GM18505 (cell line): ENCODE results near the gene GHITM.
"Not testable (repeated sequence)": the region's sequence is repeated elsewhere in the genome, so short reads cannot be mapped to it uniquely, and the experiment has no call there.

Source experiments
- ATAC-seq: cut with Tn5 transposase; IDR thresholded peaks from one replicate; pipeline ENCODE4 v1.9.1; 2021; ENCODE audit not compliant: unreplicated experiment
- POLR2A ChIP-seq: IDR thresholded peaks from 4 replicates; pipeline ENCODE4 v1.6.1; 2011; ENCODE audit warnings: borderline replicate concordance; ENCODE audit not compliant: insufficient read depth, insufficient read length; ENCODE audit errors: extremely low read depth

The GHITM gene

GRCh38 chr10:84159076-84159685, 19.9 kb downstream of the GHITM start:
- no peak for ATAC-seq
- no peak for TF ChIP-seq POLR2A

DNA sequence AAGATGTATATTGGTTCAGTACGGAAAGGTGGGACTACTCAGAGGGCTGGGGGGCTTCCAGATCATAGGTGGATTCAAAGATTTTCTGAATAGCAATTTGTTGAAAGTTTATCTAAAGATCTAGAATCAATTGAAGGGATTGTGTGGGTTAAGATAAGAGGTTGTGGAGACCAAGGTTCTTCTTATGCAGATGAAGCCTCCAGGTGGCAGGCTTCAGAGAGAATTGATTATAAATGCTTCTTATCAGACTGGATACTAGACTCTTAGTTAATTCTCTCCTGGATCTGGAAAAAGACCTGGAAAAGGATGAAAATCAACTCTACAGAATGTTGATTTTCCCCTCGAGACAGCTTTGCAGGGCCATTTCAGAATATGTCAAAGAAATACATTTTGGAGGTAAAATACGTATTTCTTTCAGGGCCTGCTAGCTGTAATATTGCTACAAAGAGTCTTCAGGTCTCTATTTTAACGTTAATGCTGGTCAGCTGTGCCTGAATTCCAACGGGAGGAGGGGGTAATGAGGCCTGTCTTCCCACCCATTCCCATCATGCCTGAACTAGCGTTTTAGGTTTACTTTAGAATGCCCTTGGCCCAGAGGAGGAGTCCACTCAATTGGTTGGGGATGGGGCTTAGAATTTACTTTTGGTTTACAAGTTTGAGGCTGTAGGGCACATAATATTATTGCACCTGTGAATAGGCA, 21.5 kb downstream of the GHITM start:
- ATAC-seq = no peak
- no peak for TF ChIP-seq POLR2A

GRCh38 chr10:84163996-84164395, 24.7 kb downstream of the GHITM start:
- TF ChIP-seq POLR2A = no peak
- no peak for ATAC-seq

DNA sequence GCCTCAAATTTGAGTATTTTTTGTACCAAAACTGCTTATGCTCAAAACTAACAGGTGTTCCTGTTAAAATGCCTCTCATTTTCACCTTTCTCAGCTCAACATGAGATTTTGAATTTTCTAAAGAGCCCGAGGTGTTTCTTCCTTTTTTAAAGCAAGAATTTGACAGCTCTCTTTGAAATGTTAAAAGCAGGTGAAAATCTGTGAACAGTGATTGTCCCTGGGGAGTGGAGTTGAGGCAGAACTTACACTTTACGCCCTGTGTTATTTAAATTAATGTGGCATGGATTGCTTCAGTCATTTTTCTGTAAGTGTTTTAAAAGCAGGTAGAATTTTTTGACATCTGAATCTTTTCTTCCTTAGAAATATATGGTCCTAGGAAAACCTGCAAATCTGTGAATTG, 25.1 kb downstream of the GHITM start:
- ATAC-seq = no peak
- TF ChIP-seq POLR2A = no peak

- no peak for TF ChIP-seq POLR2A
Measured at GRCh38 chr10:84166620-84167288, 27.4 kb downstream of the GHITM start.

DNA sequence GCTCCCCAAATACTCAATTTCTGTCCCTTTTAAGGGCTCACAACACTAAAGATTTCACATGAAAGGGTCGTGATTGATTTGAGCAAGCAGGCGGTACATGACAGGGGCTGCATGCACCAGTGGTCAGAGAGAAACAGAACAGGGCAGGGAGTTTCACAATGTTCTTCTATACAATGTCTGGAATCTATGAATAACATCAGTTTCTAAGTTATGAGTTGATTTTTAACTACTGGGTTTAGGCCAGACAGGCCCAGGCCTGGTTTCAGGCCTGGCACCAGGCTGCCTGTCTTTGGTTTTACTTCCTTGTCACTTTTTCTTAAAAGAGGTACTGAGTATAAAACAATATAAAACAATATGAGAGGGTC, 28.0 kb downstream of the GHITM start:
- ATAC-seq = not testable (repeated sequence)

More at GRCh38 chr10:84166620-84167288, 27.4 kb downstream of the GHITM start:
- no peak for ATAC-seq

DNA sequence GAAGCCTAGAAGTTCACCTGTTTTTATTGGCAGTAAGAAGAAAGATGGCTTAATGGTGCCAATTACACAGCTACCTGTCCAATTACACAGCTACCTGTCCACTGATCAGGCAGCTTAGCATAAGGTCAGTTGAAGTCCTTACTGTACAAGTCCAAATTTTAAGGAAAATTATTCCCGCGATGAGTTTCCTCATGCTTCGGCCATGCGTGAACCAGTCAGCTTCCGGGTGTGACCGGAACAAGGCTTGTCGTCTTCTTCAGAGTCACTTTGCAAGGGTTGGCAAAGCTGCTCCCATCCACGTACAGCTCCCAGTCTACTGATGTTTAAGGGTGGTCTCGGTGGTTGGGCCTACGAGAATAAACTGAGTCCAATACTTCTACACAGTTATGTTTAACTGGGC, 29.1 kb downstream of the GHITM start:
- ATAC-seq = not testable (repeated sequence)

DNA sequence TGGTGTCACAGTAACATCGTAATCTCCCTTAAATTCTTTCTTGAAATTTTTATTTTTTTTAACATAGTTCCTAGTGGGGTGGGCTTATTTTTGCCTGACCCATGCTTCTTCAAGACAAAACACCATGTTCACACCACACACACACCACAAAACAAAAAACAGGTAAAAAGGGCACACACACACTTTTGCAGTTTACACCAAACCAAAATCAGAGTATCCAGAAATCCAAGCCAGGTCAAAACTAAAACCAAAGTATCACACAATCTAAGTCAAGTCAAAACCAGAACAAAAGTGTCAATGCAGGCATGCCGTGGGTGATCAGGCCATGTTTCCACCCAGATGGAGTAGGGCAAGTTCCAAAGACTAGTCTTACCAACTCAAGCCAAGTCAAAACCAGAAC, 31.9 kb downstream of the GHITM start:
- not testable (repeated sequence) for ATAC-seq

DNA sequence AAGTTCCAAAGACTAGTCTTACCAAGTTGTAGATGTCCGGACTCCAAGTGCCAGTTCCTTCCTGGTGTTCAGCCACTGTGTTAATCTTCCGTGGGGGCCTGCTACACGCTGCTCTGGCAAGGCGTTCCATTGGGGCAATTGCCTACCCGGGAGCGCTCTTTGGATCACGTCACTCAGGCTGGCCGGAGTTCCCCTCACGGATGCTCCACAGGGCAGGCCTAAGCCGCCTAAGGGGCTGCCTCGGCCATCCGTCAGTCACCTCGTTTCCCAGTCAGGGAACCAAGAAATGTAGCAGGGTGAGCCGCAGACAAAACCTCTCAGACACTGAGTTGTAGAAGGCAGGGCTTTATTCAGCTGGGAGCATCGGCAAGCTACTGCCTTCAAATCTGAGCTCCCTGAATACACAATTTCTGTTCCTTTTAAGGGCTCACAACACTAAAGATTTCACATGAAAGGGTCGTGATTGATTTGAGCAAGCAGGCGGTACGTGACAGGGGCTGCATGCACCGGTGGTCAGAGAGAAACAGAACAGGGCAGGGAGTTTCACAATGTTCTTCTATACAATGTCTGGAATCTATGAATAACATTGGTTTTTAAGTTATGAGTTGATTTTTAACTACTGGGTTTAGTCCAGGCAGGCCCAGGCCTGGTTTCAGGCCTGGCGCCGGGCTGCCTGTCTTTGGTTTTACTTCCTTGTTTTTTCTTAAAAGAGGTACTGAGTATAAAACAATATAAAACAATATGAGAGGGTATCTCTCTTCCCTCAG, 32.6 kb downstream of the GHITM start:
- ATAC-seq = peak; percentile 27
- peak; percentile 64 for TF ChIP-seq POLR2A

DNA sequence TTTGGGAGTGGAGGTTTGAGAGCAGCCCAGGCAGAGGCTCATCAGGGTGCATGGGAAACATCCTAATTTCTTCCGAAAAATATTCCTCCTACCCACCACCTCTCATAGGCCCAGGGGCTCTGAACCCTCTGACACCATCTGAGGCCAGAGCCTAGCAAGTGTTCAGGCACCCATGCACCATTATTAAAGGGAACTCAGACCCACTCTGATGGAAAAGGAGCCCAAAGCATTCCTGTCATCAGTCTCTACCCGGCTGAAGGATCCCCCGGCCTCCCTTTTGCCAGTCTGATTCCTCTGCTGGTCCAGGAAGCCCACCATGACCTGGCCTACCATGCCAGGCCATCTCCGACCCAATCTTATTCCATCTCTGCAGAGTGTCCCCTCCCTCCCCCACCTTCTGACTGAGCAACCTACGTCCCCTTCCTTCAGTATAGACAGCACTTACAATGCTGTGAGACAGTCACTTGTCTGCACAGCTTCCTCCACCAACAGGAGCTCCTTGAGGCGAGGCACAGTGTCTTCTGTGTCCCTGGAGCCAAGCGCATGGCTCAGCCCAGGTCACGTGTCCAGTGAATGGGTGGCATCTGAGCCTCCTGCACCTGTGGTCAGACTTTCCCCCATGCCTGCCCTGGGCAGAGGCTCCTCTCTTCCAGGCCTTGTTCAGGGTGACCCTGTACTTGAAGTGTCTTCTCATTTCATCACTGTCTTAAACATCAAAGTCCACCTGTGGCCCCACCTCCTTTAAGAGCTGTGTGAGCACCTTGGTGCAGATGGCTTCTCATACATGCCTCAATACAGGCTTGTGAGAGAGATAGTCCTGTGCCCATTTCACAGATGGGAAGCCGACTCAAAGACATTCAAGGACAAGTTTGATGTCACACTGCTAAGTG, 33.4 kb downstream of the GHITM start:
- ATAC-seq = peak; percentile 62
- TF ChIP-seq POLR2A = no peak

DNA sequence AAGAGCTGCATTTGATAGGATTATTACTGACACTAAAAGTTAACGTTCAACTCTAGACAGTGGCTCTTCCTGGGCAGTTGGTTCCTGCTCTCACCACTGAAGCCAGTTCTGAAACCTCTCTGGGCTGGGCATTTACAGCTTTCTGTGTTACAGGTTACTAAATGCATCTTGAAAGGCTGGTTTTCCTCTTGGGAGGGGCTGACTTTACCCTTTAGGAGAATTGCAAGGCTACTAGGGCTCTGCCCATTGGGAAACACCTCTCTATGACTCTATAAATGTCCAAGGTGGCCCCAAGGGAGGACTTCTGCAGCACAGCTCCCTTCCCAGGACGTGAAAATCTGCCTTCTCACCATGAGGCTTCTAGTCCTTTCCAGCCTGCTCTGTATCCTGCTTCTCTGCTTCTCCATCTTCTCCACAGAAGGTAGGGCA, 34.2 kb downstream of the GHITM start, which contains the start of gene GPR15LG:
Gene GPR15LG (plus strand): TSS at position 301 of the 429 bp plus-strand sequence. CDS start 51 bp downstream, at position 352.
- ATAC-seq = no peak
- no peak for TF ChIP-seq POLR2A

- TF ChIP-seq POLR2A = no peak
- no peak for ATAC-seq
Measured at GRCh38 chr10:84175436-84175835, 36.1 kb downstream of the GHITM start.

GRCh38 chr10:84176351-84176750, 37.0 kb downstream of the GHITM start:
- no peak for TF ChIP-seq POLR2A
- ATAC-seq = no peak

DNA sequence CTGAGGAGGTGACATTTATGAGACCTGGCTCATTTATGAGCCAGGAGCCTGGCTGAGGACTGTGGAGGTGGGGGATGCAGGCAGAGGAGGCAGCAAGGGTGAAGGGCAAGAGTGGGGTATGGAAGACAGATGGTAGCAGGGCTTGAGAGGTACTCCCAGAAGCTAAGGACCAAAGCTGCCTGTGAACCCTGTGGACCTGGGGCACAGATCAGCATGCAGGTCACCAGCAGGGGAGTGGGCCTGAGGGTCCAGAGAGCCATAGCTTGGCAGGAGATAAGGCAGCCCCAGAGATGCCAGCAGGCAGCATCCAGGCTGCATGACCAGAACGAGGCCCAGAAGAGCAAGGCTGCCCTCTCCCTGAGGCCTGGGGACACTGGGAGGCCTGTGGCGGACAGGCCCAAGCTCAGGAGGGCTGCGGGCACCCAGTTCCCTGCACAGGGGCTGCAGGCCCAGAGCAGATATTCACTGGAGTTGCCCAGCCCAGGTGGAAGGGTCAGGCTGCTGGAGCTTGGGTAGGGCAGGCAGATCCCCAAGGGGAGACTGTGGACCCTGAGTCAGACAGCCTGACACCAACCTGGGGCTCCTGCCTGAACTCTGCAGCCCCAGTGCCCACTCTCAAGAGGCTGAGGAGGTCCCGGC, 37.6 kb downstream of the GHITM start:
- no peak for TF ChIP-seq POLR2A
- ATAC-seq = no peak
